ENCODE data around the gene USP3. TPM values are rescaled to one million over a fixed set of nuclear protein-coding genes. Genes with fewer than 3 reads are reported as not detected.
A peak's percentile ranks its signal among the peaks of the same experiment; 100 is the strongest.

Gene USP3
- total RNA-seq, 2 experiments from 2014 or later = 57.1 to 58.6 TPM

GRCh38 chr15:63469190-63469589, 35.2 kb upstream of the USP3 start:
- Mint-ChIP-seq H3K4me1 (ENCODE audit: low read depth) (peaks cover 46% of the 10 kb centered on the region), H3K4me3 (no peak overlapping the region), H3K36me3 (ENCODE audit: low read depth) (no peaks in the 10 kb centered on the region), H3K27ac (peak overlapping the region; percentile 31), H3K27me3 (no peaks in the 10 kb centered on the region), H3K9me3 (no peaks in the 10 kb centered on the region)
- intact Hi-C loops (cut with micrococcal nuclease) = loop anchor here (5.0 kb wide), 2 partner anchors 33 to 128 kb away; partner anchors contain the start of genes FBXL22 and USP3
- ATAC-seq (peak; percentile 50), DNase-seq (peak; percentile 58)
- TF ChIP-seq CTCF (IDR thresholded peaks at IDR 0.05) = no peak
- ChIA-PET CTCF (interaction anchor here (1.2 to 5.5 kb wide), 2 partner anchors 14 to 130 kb away, joined by 3 to 61 read pairs; partner anchors contain the start of gene FBXL22), POLR2A (interaction anchor here (1.4 to 2.7 kb wide), 2 partner anchors 36 to 131 kb away, joined by 3 to 8 read pairs; no protein-coding TSS in a partner anchor)

GRCh38 chr15:63469984-63470383, 34.4 kb upstream of the USP3 start:
- no peaks in the 10 kb centered on the region for H3K9me3 Mint-ChIP-seq
- H3K4me1 Mint-ChIP-seq (ENCODE audit: low read depth) = peaks cover 54% of the 10 kb centered on the region
- no peak overlapping the region for H3K27ac Mint-ChIP-seq
- no peaks in the 10 kb centered on the region for H3K27me3 Mint-ChIP-seq
- no peak overlapping the region for H3K4me3 Mint-ChIP-seq
- H3K36me3 Mint-ChIP-seq (ENCODE audit: low read depth) = no peaks in the 10 kb centered on the region
- DNase-seq (no peak), ATAC-seq (no peak)
- ChIA-PET CTCF (no interaction called here), POLR2A (interaction anchor here (2.7 kb wide), 1 partner anchor 35 kb away, joined by 8 read pairs; no protein-coding TSS in a partner anchor)
- intact Hi-C loops (cut with micrococcal nuclease) = loop anchor here (5.0 kb wide), 2 partner anchors 32 to 127 kb away; partner anchors contain the start of genes FBXL22 and USP3
- no peak for TF ChIP-seq CTCF (IDR thresholded peaks at IDR 0.05)

GRCh38 chr15:63473007-63473748, 31.2 kb upstream of the USP3 start:
- POLR2A ChIA-PET = interaction anchor here (0.8 to 4.1 kb wide), 5 partner anchors 24 to 127 kb away, joined by 3 to 22 read pairs (median 4); partner anchors contain the start of gene USP3
- no peak for TF ChIP-seq CTCF (IDR thresholded peaks at IDR 0.05)
- CTCF ChIA-PET = interaction anchor here (1.0 to 2.8 kb wide), 7 partner anchors 9 to 127 kb away, joined by 3 to 9 read pairs (median 3); partner anchors contain the start of gene USP3
- peaks cover 53% of the 10 kb centered on the region for H3K4me1 Mint-ChIP-seq (ENCODE audit: low read depth)
- intact Hi-C loops (cut with micrococcal nuclease) = no loop called here
- no peaks in the 10 kb centered on the region for H3K36me3 Mint-ChIP-seq (ENCODE audit: low read depth)
- H3K27ac Mint-ChIP-seq = peak overlapping the region; percentile 77
- no peak overlapping the region for H3K4me3 Mint-ChIP-seq
- no peaks in the 10 kb centered on the region for H3K9me3 Mint-ChIP-seq
- H3K27me3 Mint-ChIP-seq = no peaks in the 10 kb centered on the region
- DNase-seq (peak; percentile 64), ATAC-seq (peak; percentile 18)

GRCh38 chr15:63473749-63473998, 30.7 kb upstream of the USP3 start:
- intact Hi-C loops (cut with micrococcal nuclease) = no loop called here
- Mint-ChIP-seq H3K27me3 (no peaks in the 10 kb centered on the region), H3K36me3 (ENCODE audit: low read depth) (no peaks in the 10 kb centered on the region), H3K4me1 (ENCODE audit: low read depth) (peaks cover 54% of the 10 kb centered on the region), H3K4me3 (peak overlapping the region; percentile 34), H3K9me3 (no peaks in the 10 kb centered on the region), H3K27ac (peak overlapping the region; percentile 92)
- peak; percentile 40 for ATAC-seq
- ChIA-PET CTCF (interaction anchor here (1.0 to 2.8 kb wide), 5 partner anchors 9 to 36 kb away, joined by 3 to 9 read pairs (median 7); partner anchors contain the start of gene USP3), POLR2A (interaction anchor here (1.6 to 4.1 kb wide), 3 partner anchors 24 to 31 kb away, joined by 4 to 22 read pairs (median 17); partner anchors contain the start of gene USP3)
- DNase-seq = peak; percentile 33
- TF ChIP-seq CTCF (IDR thresholded peaks at IDR 0.05) = no peak

Measured in activated CD8-positive, alpha-beta T cell treated with anti-CD3 and anti-CD28 coated beads for 36 hours (primary cell).